GM12878 (cell line): ENCODE results near the gene TTC23L.

Source experiments
- CREB1 ChIP-seq: IDR thresholded peaks from 2 replicates; pipeline ENCODE4 v1.6.1; 2012; ENCODE audit warnings: low read depth, mild to moderate bottlenecking, inconsistent platforms
- CTCF ChIP-seq, 3 experiments: IDR thresholded peaks in 2 of 3; conservative IDR thresholded peaks in 1 of 3; 2 replicates each; pipeline ENCODE4 v1.5.1; 2011; ENCODE audit warnings: low read depth in 3 of 3, low read length in 3 of 3, mild to moderate bottlenecking in 3 of 3, control low read depth in 2 of 3, moderate library complexity in 2 of 3, inconsistent platforms in 1 of 3, mixed read lengths in 1 of 3; ENCODE audit not compliant: control insufficient read depth in 2 of 3, insufficient read depth in 1 of 3; ENCODE audit errors: extremely low read depth in 1 of 3
- CUX1 ChIP-seq: IDR thresholded peaks from 2 replicates; pipeline ENCODE4 v1.6.1; 2012; ENCODE audit warnings: improper control_type of control experiment, low read depth, low read length; ENCODE audit not compliant: insufficient replicate concordance
- FOXM1 ChIP-seq: IDR thresholded peaks from 2 replicates; pipeline ENCODE4 v1.6.1; 2012; ENCODE audit warnings: low read depth, mild to moderate bottlenecking, inconsistent platforms, low read length, moderate library complexity
- GABPA ChIP-seq: IDR thresholded peaks from 2 replicates; pipeline ENCODE4 v1.6.1; 2014; ENCODE audit warnings: antibody characterized with exemption, low read depth, mild to moderate bottlenecking, inconsistent platforms
- MTA2 ChIP-seq: fragments of 450-650 bp; IDR thresholded peaks from 2 replicates; pipeline ENCODE4 v1.6.1; 2016; ENCODE audit warnings: low read depth, mild to moderate bottlenecking, moderate library complexity
- PBX3 ChIP-seq: IDR thresholded peaks from 2 replicates; pipeline ENCODE4 v1.6.1; 2011; ENCODE audit warnings: mild to moderate bottlenecking, low read depth, low read length, moderate library complexity; ENCODE audit not compliant: insufficient replicate concordance

- TF ChIP-seq CREB1 = no peak
- TF ChIP-seq GABPA = no peak
- TF ChIP-seq PBX3 = no peak
- no peak for TF ChIP-seq CUX1
- TF ChIP-seq CTCF (IDR thresholded peaks at IDR 0.05 in 2 of 3, conservative IDR thresholded peaks at IDR 0.05 in 1 of 3; ENCODE audit: control insufficient read depth in 2 of 3, extremely low read depth in 1 of 3, insufficient read depth in 1 of 3, low read depth in 3 of 3, low read length in 3 of 3) = no peak
- no peak for TF ChIP-seq FOXM1
- TF ChIP-seq MTA2 = no peak
These were observed 30.3 kb downstream of the TTC23L start for GRCh38 chr5:34869256-34869655.
